Nephron (organoid): Measurements from ENCODE around the gene AFF3.

Experiments used
- H3K27ac Mint-ChIP-seq, 3 experiments: 2 replicates each; pipeline ENCODE4 v1.8.0; 2020; ENCODE audit warnings: mixed read lengths in 3 of 3, mild to moderate bottlenecking in 2 of 3, moderate library complexity in 1 of 3
- H3K27me3 Mint-ChIP-seq: 2 replicates; pipeline ENCODE4 v1.8.0; 2021; ENCODE audit warnings: low read depth, mild to moderate bottlenecking, moderate library complexity, mixed read lengths
- H3K36me3 Mint-ChIP-seq: 2 replicates; pipeline ENCODE4 v1.8.0; 2020; ENCODE audit warnings: low read depth, mixed read lengths
- H3K4me1 Mint-ChIP-seq: 2 replicates; pipeline ENCODE4 v1.8.0; 2020; ENCODE audit warnings: mixed read lengths
- H3K4me3 Mint-ChIP-seq, 3 experiments: 2 replicates each; pipeline ENCODE4 v1.8.0; 2020; ENCODE audit warnings: mild to moderate bottlenecking in 3 of 3, mixed read lengths in 3 of 3, moderate library complexity in 2 of 3
- H3K9me3 Mint-ChIP-seq: 2 replicates; pipeline ENCODE4 v1.8.0; 2020; ENCODE audit warnings: mixed read lengths
- CTCF ChIP-seq, 3 experiments: fragments of 200-600 bp; sonication (generic); IDR thresholded peaks; one replicate each; pipeline ENCODE4 v1.5.0; 2021; ENCODE audit warnings: antibody characterized with exemption in 3 of 3; ENCODE audit not compliant: unreplicated experiment in 3 of 3

AFF3 gene

GRCh38 chr2:99898336-99899048, 243.9 kb downstream of the AFF3 start:
- Mint-ChIP-seq H3K36me3 (peaks cover 28% of the 10 kb centered on the region), H3K27me3 (no peaks in the 10 kb centered on the region), H3K4me1 (peaks cover 40% of the 10 kb centered on the region), H3K9me3 (no peaks in the 10 kb centered on the region), H3K4me3 (no peak overlapping the region), H3K27ac (peak overlapping the region; percentile 10 to 40 (median 30))
- TF ChIP-seq CTCF (IDR thresholded peaks at IDR 0.05; ENCODE audit: unreplicated experiment in 3 of 3) = no peak

DNA sequence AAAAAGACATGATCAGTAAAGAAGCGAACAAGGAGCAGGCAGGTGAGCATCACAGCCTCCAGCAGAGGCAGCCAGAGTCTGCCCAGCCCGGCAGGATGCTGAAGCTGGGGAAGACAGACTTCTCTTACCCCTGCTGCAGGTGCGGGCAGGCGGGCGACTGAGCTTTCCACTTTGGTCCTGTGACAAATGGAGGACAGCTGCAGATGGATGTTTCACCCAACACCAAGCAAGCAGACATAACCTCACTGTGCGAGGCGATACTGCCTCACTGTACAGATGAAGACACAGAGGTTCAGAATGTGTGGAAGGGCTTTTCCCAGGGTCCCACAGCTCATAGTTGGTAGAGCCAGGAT, 251.0 kb downstream of the AFF3 start:
- Mint-ChIP-seq H3K9me3 (no peaks in the 10 kb centered on the region), H3K27me3 (no peaks in the 10 kb centered on the region), H3K4me1 (peaks cover 57% of the 10 kb centered on the region), H3K4me3 (no peak overlapping the region), H3K27ac (peak overlapping the region; percentile 19 to 73 (median 64)), H3K36me3 (peaks cover 5% of the 10 kb centered on the region)
- no peak for TF ChIP-seq CTCF (IDR thresholded peaks at IDR 0.05; ENCODE audit: unreplicated experiment in 3 of 3)

DNA sequence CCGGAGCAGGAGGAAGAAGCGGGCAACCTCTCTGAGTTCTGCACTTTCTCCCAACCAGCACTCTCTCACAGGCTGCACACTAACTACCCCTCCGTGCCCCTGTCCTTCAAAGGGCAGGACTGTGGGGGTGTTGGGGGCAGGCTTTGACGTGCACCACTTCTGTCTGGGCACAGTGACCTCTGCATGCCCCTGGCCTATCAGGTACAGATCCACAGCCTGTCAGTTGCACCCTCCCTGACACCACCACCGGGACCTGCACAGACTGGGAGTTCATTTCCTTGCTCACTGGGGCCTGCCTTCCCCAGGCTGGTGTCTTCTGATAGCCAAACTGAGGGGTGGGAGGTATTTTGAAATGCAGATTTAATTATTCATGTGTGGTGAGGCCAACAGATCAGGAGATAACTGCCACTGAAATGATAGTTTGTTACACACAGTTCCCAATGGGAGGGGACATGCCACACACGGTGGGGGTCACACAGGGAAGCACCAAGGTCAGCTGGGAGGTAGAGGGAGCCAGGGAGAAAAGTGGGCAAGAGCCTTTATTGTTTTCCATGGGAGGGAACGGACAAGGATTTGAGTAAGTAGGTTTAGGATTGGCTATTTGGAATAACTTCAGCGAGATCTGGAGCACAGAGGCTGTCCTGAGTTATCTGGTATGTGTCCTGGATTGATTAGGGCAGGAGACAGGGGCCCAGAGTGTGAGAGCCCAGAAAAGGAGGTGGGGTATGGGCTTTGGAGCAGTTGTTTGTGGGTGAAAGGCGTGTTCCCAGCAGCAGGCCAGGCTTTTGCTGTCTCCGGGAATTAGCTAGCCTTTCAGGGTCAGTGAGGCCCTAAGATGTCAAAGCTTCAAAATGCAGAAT, 251.6 kb downstream of the AFF3 start:
- Mint-ChIP-seq H3K36me3 (peaks cover 5% of the 10 kb centered on the region), H3K9me3 (no peaks in the 10 kb centered on the region), H3K27ac (peak overlapping the region; percentile 48 to 73 (median 64)), H3K4me1 (peaks cover 64% of the 10 kb centered on the region), H3K27me3 (no peaks in the 10 kb centered on the region), H3K4me3 (no peak overlapping the region)
- TF ChIP-seq CTCF (IDR thresholded peaks at IDR 0.05; ENCODE audit: unreplicated experiment in 3 of 3) = no peak

DNA sequence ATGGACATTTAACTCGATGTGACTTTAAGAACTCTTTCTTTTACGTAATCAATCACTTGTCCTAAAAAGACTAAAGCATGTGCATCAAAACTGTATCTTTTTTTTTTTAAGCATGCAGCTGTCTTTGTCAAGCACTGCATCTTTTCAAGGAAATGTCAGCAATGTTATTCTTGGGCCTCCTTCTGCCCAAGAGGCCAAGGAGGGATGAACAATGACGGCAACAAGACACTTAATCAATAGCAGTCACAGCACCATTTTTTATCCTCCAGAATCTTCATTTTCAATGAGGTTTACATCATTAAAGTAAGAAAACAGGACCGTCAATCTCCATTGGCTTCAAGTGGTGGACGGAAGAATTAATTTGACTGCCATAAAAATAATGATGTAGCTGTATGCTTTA, 253.8 kb downstream of the AFF3 start:
- Mint-ChIP-seq H3K27me3 (no peaks in the 10 kb centered on the region), H3K4me3 (no peak overlapping the region), H3K9me3 (no peaks in the 10 kb centered on the region), H3K4me1 (peaks cover 76% of the 10 kb centered on the region), H3K36me3 (no peaks in the 10 kb centered on the region), H3K27ac (peak overlapping the region; percentile 73 to 88 (median 78))
- TF ChIP-seq CTCF (IDR thresholded peaks at IDR 0.05; ENCODE audit: unreplicated experiment in 3 of 3) = no peak

DNA sequence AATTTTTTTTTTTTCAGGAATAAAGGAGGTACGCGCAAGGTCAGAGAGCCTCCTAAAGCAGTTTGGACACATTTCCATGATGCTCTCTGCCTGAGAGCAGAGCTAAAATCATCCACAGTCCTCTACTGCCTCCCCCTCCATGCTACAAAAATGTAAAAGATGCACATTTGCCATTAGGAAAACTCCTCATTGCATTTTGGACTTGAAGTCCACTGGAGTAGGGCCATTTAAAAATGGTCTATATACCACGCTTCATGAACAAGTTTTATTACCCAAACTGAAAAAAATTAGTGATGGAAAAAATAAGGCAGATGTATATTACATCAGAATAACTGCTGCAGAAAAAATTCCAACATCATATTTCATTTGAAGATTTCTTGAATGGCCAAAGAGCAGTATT, 256.0 kb downstream of the AFF3 start:
- TF ChIP-seq CTCF (IDR thresholded peaks at IDR 0.05; ENCODE audit: unreplicated experiment in 3 of 3) = no peak
- Mint-ChIP-seq H3K27me3 (no peaks in the 10 kb centered on the region), H3K4me1 (peaks cover 86% of the 10 kb centered on the region), H3K4me3 (no peak overlapping the region), H3K9me3 (no peaks in the 10 kb centered on the region), H3K36me3 (no peaks in the 10 kb centered on the region), H3K27ac (peak overlapping the region; percentile 59 to 88 (median 80))
